ENCODE data around the gene PLEKHG3.

GRCh38 chr14:64777461-64777860, 73.2 kb downstream of the PLEKHG3 start:
- TF ChIP-seq CTCF (IDR thresholded peaks at IDR 0.05): no peak
- TF ChIP-seq POLR2A (IDR thresholded peaks at IDR 0.05): no peak
